Amniotic stem cell (primary cell): Measurements from ENCODE around the gene RBP5.

Source experiments
- DNase-seq: peaks from one replicate; lab custom pipeline; 2025; lab: John Stamatoyannopoulos, UW

Gene RBP5

DNA sequence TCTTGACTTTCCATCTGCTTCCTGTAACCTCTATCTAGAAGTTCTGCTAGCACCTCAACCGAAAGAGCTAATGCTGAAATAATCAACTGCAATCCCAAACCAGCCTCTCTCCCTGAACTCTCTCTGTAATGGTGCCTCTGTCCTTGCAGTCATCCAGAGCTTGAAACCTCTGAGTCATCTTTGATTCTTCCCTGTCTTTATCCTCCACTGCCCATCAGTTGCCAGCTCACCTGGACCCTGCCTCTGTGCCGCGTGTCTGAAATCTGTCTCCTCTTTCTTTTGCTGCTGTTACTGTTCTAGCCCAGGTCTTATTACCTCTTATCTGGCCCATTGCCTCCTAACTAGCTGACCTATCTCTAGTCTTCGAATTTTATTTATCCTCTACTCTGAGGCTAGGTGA is 17.0 kb upstream of the RBP5 start:
- DNase-seq: no peak

GRCh38 chr12:7144414-7145120 is 15.9 kb upstream of the RBP5 start:
- no peak for DNase-seq

DNA sequence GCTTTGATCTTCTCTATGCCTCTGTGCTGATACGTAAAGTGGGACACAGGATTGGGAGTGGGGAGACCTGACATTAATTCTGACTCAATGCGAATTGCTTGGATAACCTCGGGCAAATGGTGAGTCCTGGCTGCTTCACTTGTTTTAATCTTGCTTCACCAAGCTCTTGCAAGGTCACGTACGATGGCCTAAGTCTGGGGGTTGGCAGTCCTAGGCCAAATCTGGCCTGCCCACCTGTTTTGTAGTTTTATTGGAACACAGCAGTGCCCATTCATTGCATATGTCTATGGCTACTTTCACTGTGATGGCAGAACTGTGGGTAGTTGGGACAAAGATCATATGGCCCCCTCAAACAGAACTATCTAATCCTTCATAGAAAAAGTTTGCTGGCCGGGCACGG is 14.9 kb upstream of the RBP5 start:
- DNase-seq: no peak

DNA sequence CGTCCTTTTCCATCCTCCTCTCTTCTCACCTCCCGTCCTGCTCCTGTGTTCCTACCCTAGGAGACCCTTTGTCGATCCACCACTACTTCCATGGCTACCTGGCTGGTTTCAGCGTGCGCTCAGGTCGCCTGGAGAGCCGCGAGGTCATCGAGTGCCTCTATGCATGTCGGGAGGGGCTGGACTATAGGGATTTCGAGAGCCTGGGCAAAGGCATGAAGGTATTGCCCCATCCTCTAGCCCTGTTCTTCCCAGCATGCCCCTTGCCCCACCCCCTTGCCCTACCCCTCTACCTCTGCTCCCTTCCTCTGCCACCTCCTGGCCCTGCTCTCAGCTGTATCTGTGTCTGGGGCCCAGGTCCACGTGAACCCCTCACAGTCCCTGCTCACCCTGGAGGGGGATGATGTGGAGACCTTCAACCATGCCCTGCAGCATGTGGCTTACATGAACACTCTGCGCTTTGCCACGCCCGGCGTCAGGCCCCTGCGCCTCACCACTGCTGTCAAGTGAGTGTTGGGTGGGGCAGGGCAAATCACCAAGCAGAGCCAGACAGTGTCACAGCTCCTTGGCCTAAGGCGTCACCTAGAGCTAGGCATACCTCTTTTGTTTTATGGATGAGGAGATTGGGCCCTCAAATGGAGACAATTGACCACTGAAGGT is 14.2 kb upstream of the RBP5 start:
- no peak for DNase-seq

- no peak for DNase-seq
Measured at GRCh38 chr12:7142056-7142644, 13.5 kb upstream of the RBP5 start.

- DNase-seq: no peak
Measured at GRCh38 chr12:7141351-7142005, 12.8 kb upstream of the RBP5 start.

DNA sequence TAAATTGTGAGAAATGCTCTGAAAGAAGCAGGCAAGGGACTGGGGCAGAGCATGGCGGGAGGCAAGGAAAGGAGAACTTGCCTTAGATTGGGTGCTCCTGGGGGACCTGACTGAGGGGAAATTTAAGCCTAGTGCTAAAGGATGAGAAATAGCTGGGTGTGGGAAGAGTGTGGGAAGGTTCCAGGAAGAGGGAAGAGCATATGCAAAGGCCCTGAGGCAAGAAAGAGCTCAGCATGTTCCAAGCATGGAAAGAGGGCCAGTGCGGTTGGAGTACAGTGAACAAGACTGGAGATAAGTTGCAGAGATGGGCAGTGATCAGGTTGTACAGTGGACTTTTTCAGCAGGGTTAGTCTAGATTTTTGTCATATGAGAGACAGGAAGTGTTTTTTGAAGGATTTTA is 10.5 kb upstream of the RBP5 start:
- DNase-seq: no peak

- DNase-seq: no peak
Measured at GRCh38 chr12:7137908-7138307, 9.2 kb upstream of the RBP5 start.

DNA sequence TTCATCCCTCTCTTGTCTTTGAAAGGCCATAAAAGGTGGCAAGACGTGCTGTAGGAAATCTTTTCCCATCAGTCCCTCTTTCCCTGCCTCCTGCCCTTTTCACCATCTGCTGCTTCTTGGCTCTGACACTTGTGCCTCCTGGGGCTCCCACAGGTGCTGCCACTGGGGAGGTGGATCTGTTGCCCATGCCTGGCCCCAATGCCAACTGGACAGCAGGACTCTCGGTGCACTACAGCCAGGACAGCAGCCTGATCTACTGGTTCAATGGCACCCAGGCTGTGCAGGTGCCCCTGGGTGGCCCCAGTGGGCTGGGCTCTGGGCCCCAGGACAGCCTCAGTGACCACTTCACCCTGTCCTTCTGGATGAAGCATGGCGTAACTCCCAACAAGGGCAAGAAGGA is 8.0 kb upstream of the RBP5 start:
- no peak for DNase-seq

DNA sequence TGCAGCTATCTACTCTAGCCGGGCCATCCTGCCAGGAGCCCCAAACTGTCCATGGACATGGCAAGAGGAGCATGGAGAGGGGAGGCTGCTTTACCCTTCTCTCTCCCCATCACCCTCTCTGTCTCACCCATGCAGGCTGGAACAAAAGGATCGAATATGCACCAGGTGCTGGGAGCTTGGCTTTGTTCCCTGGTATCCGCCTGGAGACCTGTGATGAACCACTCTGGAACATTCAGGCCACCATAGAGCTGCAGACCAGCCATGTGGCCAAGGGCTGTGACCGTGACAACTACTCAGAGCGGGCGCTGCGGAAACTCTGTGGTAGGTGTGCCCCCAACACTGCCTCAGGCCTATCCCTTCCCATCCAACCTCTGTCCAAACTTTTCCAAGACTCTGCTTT is 7.4 kb upstream of the RBP5 start:
- no peak for DNase-seq

DNA sequence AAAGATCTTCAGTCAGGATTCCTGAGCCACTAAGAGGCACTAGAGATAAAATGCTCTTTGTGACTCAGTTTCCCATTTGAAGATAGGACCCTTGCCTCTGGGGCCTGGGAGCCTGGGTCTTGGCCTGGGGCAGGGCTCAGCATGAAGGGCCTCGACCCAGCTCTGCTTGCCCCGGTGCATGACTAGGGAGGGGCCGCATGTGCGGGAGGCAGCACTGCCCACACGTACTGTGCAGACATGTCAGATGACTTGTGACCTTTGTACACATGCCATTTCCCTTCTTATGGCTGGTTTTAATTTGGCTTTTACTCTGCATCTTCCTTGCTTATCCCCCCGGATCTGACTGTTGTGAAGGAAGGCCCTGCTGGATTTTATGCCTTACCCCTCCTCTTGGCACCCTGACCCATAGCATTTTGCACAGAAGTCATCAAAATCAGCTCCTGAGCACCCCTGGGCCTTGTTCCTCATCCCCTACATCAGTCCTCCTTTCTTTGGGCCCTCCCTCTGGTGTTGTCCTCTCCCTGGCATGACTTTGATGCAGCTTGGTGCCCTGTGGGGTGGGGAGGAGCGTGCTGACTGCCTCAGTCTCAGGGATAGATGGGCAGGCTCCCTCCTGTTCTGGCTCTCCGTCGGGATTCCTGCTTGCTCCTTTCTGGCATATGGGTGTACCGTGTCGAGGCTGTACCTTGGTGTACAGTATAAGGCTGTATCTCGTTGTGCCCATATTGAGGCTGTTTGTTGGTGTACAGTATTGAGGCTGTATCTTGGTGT is 5.9 kb upstream of the RBP5 start:
- DNase-seq: no peak

DNA sequence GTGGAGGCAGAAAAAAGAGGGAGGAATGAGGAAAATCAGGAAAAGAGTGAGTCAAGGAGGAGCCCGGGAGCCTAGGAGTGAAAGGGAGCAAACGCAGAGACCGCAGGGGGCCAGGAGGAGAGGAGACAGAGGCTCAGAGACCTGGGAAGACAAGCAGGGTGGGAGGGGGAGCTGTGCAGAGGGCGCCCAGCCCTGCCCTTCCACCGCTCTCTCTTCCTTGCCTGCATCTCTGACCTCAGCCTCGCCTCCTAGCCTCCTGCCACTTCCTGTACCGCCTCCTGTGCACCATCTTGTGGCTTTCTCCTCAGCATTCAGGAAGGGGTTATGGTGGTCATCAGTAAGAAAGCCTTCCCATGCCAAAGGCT is 2.8 kb upstream of the RBP5 start:
- DNase-seq: no peak

DNA sequence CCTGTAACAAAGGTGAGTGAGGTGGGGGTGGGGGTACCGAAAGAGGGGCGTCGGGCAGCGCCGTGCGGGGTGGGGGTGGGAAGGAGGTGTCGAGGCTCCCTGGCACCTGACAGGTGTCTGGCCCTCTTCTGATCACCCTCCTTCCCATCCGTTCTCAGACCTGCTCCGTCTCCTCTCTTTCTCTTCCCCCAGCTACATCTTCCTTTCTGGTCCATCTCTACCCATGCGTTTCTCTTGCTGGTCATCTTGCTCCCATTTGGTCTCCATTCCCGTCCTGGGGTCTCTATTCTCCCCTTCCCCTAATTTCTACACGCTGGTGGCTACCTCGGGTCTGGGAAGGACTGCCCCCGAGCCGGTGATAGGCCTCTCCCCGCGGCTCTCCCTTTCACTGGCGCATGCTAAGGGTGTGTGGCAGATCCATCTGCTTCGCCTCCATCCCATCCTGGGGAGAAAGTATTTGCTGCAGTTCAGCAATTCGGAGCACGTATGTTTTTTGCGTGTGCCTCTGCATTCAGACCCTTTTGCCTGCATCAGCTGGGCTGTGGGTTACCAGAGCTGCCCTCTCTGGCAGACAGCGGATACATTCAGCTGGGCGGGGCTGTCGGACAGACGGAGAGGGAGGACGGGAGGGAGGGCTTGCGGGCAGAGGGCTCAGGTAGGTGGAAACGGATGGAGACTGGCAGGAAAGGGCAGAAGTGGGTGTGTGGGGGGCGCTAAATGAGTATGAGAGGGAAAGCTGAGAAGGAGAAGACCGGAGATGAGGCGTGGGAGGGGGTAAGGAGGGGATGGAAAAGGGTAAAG is 2.2 kb upstream of the RBP5 start:
- DNase-seq: no peak

DNA sequence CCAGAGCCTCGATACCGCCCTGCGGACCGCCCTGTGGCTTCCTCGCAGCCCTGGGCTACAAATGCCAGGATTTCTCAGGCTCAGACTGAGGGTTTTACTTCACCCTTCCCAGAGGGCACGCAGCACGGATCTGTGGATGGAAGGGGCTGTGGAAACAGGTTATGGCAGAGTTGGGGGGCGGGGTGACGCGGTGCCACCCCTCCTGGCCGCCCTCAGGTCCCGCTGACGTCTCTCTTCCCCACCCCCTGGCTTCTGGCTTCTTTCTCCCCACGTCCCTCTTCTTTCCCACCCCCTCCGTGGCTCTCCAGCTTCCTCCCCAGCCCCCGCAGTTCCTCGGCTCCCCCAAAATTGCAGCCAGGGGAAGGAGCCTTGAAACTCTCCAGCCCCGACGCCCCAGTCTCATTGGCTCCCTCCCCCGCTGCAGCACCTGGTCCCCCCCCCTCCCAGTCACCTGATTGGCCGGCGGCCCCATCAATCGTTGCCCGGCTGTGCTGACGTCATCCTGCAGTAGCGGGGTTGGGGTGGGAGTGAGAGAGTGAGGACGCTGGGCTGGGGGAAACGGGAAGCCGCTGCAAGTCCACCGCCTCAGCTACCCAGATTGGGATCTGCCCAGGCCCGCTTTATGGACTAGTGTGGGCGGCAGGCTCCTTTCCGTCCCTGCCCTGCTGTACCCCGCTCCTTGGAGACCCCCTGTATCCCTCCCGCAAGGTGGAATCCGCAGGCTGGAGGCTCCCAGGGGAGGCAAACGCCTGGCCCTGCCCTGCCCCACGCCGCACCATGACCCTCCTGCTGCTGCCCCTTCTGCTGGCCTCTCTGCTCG is 1.4 kb upstream of the RBP5 start, which contains the start of gene CLSTN3:
TSS of gene CLSTN3 (plus strand) at position 500 of the 820 bp plus-strand sequence. CDS start at position 778, 278 bp downstream.
- DNase-seq: peak; percentile 43

GRCh38 chr12:7129287-7129871 is 690 bp upstream of the RBP5 start:
- DNase-seq: no peak

DNA sequence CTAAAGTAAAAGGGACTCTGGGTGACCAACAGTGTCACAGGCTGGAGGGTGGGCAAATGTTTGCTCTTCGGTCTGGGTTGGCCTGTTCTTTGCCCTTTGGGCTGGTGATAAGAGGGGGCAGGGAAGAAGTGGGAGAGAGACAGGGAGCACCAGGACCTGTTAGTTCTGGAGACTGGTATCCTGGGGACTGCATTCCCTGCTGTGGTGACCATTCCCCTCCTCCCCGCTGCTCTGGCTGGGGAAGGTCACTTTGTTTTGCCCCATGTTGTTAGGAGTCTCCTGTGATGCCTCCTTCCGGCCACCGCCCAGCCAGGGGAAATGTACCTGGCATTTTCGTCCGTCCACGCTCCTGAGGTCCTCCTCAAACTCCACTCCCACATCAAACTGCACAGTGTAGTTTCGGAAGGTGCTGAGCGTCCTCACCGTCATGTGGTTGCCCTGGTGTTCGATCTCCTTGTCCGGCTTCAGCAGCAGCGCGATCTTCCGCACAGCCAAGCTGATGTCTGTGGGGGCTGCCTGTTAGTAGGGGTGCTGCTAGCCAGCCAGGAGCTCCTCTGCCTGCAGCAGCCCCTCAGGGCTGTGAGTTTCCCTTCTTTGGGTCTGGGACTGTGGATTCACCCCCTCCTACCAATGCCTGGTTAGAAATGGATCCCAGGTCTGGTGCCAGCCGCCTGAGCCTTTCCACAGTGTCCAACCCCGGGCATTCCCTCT is 618 bp downstream of the RBP5 start:
- no peak for DNase-seq

DNA sequence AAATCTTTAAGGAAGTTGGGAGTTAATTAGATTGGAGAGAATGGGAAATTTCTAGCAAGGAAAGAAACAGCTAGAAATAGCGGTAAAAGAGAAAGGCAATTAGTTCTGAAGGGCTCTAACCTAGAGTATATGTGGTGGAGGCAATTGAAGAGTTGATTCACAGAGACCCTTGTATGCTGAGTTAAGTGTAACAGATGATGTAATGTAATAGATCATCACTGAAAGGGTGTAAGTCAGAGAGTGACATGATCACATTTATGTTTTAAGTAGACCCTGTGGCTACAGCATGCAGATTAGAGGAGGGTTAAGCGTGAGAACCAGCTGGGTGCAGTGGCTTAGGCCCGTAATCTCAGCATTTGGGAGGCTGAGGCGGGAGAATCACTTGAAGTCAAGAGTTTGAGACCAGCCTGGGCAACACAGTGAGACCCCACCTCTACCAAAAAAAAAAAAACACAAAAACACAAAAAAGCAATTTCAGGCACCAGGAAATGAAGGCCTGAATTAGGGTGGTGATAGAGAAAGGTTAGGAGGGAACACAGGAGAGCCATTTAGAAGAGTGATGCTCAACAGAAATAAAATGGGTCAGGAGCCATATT is 3.0 kb downstream of the RBP5 start:
- no peak for DNase-seq

DNA sequence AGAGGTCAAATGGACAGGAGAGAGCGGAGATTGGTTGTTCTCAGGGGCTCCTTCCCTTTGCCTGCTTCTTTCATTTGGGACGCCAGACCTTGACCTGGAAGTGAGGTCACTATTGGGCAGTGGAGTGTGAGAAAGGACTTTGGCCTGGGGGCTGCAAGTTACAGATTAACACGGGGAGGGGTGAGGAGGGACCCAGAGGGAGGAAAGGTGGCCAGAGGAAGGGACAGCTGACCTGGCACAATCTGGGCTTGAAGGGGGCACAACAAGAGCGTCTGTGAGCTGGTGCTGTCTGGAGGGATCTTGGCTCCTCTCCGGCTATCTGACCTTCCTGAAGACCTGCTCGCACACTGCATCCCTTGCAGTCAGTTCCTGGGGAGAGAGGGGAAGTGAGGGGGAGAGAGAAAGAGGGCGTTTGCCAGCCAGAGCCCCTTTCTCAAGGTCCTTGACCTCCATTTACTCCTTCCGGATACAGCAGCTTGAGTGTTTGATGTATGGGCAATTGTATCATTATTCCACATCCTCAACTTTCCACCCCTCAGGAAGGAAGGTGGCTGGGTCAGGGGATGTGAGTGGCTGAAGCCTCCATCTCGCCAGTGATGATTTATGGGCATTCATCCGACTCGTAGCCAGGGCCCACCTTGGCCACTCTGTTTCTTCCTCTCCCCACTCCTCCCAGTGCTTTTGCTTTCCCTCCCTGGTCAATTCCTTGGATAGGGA is 4.7 kb downstream of the RBP5 start:
- DNase-seq: no peak
